Measurements from ENCODE around the gene KAZN.

DNA sequence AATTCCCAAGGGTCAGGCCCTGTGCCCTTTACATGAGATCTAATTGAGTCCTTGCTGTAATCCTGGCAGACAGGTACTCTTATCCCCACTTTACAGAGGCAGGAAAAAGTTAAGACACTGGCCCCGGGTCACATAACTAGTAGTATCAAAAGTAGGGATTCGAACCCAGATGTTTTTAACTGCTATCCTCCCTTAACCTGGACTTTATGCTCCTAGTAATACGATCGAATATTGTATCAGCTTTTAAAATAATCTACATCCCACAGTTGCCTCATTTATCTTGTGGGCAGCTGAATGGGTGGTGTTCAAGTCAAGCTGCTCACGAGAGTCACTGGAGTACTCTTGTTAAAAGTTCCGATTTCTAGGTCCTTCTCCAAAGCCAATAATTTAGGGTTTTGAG lies 529.6 kb downstream of the KAZN start:
- TF ChIP-seq POLR2A (IDR thresholded peaks at IDR 0.05) = no peak
- TF ChIP-seq, protein P1, sequence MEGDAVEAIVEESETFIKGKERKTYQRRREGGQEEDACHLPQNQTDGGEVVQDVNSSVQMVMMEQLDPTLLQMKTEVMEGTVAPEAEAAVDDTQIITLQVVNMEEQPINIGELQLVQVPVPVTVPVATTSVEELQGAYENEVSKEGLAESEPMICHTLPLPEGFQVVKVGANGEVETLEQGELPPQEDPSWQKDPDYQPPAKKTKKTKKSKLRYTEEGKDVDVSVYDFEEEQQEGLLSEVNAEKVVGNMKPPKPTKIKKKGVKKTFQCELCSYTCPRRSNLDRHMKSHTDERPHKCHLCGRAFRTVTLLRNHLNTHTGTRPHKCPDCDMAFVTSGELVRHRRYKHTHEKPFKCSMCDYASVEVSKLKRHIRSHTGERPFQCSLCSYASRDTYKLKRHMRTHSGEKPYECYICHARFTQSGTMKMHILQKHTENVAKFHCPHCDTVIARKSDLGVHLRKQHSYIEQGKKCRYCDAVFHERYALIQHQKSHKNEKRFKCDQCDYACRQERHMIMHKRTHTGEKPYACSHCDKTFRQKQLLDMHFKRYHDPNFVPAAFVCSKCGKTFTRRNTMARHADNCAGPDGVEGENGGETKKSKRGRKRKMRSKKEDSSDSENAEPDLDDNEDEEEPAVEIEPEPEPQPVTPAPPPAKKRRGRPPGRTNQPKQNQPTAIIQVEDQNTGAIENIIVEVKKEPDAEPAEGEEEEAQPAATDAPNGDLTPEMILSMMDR (IDR thresholded peaks at IDR 0.05) = no peak
